Endothelial cell of umbilical vein (primary cell): Measurements from ENCODE around the gene UBE2E2.

Experiments used
- FOS ChIP-seq: IDR thresholded peaks from 2 replicates; pipeline ENCODE4 v1.6.1; 2011; ENCODE audit warnings: mild to moderate bottlenecking, low read length, moderate library complexity, borderline replicate concordance; ENCODE audit not compliant: insufficient read depth
- MAX ChIP-seq: IDR thresholded peaks from 2 replicates; pipeline ENCODE4 v1.6.1; 2011; ENCODE audit not compliant: insufficient read depth, insufficient read length
- POLR2A ChIP-seq: IDR thresholded peaks from 2 replicates; pipeline ENCODE4 v1.6.1; 2012; ENCODE audit warnings: low read depth, mild to moderate bottlenecking, control low read depth, low read length
- TF ChIP-seq, protein P1 (sequence below), 2 donors: IDR thresholded peaks; 1 replicate in 1 of 2; 2 replicates in 1 of 2; pipeline ENCODE4 v1.5.1; 2011; ENCODE audit warnings: low read length in 2 of 2, mild to moderate bottlenecking in 2 of 2, moderate library complexity in 2 of 2, control low read depth in 1 of 2, inconsistent platforms in 1 of 2, low read depth in 1 of 2; ENCODE audit not compliant: insufficient read depth in 1 of 2; ENCODE audit errors: extremely low read depth in 1 of 2

DNA sequence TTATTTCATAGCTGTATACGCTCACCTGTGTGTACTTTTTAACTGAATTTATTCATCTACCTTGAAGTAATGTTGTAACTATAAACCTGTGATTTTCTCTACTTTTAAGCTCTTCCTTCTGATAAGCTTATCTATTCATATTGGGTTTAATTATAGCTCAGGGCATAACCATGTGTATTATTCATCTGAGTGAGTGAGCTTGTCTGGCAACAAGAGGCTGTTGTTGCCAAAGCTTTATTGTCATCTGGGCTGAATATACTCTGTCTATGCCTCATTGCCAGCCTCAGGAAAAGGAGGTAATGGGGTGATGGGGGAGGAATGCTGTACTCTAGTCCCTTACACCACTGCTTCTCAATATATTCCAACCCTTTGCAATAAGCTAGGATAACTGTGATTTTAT is 292.4 kb downstream of the UBE2E2 start:
- TF ChIP-seq, protein P1, sequence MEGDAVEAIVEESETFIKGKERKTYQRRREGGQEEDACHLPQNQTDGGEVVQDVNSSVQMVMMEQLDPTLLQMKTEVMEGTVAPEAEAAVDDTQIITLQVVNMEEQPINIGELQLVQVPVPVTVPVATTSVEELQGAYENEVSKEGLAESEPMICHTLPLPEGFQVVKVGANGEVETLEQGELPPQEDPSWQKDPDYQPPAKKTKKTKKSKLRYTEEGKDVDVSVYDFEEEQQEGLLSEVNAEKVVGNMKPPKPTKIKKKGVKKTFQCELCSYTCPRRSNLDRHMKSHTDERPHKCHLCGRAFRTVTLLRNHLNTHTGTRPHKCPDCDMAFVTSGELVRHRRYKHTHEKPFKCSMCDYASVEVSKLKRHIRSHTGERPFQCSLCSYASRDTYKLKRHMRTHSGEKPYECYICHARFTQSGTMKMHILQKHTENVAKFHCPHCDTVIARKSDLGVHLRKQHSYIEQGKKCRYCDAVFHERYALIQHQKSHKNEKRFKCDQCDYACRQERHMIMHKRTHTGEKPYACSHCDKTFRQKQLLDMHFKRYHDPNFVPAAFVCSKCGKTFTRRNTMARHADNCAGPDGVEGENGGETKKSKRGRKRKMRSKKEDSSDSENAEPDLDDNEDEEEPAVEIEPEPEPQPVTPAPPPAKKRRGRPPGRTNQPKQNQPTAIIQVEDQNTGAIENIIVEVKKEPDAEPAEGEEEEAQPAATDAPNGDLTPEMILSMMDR (IDR thresholded peaks at IDR 0.05; ENCODE audit: extremely low read depth in 1 of 2, insufficient read depth in 1 of 2, low read depth in 1 of 2, low read length in 2 of 2), result no peak
- TF ChIP-seq MAX, result no peak
- TF ChIP-seq POLR2A, result no peak
- no peak for TF ChIP-seq FOS
